ENCODE results near the gene CES4A. TPM values are rescaled to one million over a fixed set of nuclear protein-coding genes. Genes with fewer than 3 reads are reported as not detected.
A peak's percentile ranks its signal among the peaks of the same experiment; 100 is the strongest.
"Not testable (repeated sequence)": the region's sequence is repeated elsewhere in the genome, so short reads cannot be mapped to it uniquely, and the experiment has no call there.

The CES4A gene
- total RNA-seq, 1 donor from 2014 or later, result 13.3 TPM

- peaks cover 5% of the 10 kb centered on the region for H3K27me3 ChIP-seq
- no peaks in the 10 kb centered on the region for H3K9me3 ChIP-seq
- intact Hi-C loops (cut with DNase I), result no loop called here
- H3K27ac ChIP-seq, result no peak overlapping the region
- TF ChIP-seq CTCF (IDR thresholded peaks at IDR 0.05), result no peak
- H3K36me3 ChIP-seq, result peaks cover 48% of the 10 kb centered on the region
- no peak for ATAC-seq
- peaks cover 10% of the 10 kb centered on the region for H3K4me1 ChIP-seq
- no peak for DNase-seq
- no peak overlapping the region for H3K4me3 ChIP-seq
Observed at GRCh38 chr16:66944054-66944441, 44.3 kb upstream of the CES4A start.

GRCh38 chr16:66944971-66945370 is 43.4 kb upstream of the CES4A start:
- intact Hi-C loops (cut with DNase I); H3K4me3 ChIP-seq; H3K27ac ChIP-seq; H3K9me3 ChIP-seq; DNase-seq; ATAC-seq: not testable (repeated sequence)
- Histone ChIP-seq H3K4me1 (peaks cover 10% of the 10 kb centered on the region), H3K27me3 (peaks cover 12% of the 10 kb centered on the region), H3K36me3 (peaks cover 41% of the 10 kb centered on the region)

- no peak for ATAC-seq
- H3K27ac ChIP-seq, result no peak overlapping the region
- H3K9me3 ChIP-seq, result no peaks in the 10 kb centered on the region
- peaks cover 10% of the 10 kb centered on the region for H3K4me1 ChIP-seq
- intact Hi-C loops (cut with DNase I), result no loop called here
- H3K27me3 ChIP-seq, result peaks cover 17% of the 10 kb centered on the region
- peaks cover 32% of the 10 kb centered on the region for H3K36me3 ChIP-seq
- no peak for TF ChIP-seq CTCF (IDR thresholded peaks at IDR 0.05)
- no peak overlapping the region for H3K4me3 ChIP-seq
- no peak for DNase-seq
Observed at GRCh38 chr16:66945939-66946338, 42.5 kb upstream of the CES4A start.

GRCh38 chr16:66946541-66946940 is 41.8 kb upstream of the CES4A start:
- Histone ChIP-seq H3K4me3 (no peak overlapping the region), H3K4me1 (peaks cover 10% of the 10 kb centered on the region), H3K9me3 (no peaks in the 10 kb centered on the region), H3K27ac (no peak overlapping the region), H3K36me3 (peaks cover 26% of the 10 kb centered on the region), H3K27me3 (peaks cover 20% of the 10 kb centered on the region)
- DNase-seq, result no peak
- intact Hi-C loops (cut with DNase I), result no loop called here
- no peak for ATAC-seq
- TF ChIP-seq CTCF (IDR thresholded peaks at IDR 0.05), result no peak

- DNase-seq, result no peak
- no peak for TF ChIP-seq CTCF (IDR thresholded peaks at IDR 0.05)
- peaks cover 10% of the 10 kb centered on the region for H3K4me1 ChIP-seq
- no peak overlapping the region for H3K4me3 ChIP-seq
- H3K27ac ChIP-seq, result no peak overlapping the region
- H3K36me3 ChIP-seq, result peaks cover 22% of the 10 kb centered on the region
- H3K9me3 ChIP-seq, result no peaks in the 10 kb centered on the region
- H3K27me3 ChIP-seq, result peaks cover 20% of the 10 kb centered on the region
- intact Hi-C loops (cut with DNase I), result no loop called here
- ATAC-seq, result no peak
Observed at GRCh38 chr16:66946974-66947301, 41.5 kb upstream of the CES4A start.

- Histone ChIP-seq H3K4me3 (peak overlapping the region; percentile 58), H3K27me3 (peaks cover 20% of the 10 kb centered on the region), H3K27ac (no peak overlapping the region), H3K36me3 (peaks cover 17% of the 10 kb centered on the region), H3K4me1 (peaks cover 10% of the 10 kb centered on the region), H3K9me3 (no peaks in the 10 kb centered on the region)
- DNase-seq, result no peak
- TF ChIP-seq CTCF (IDR thresholded peaks at IDR 0.05), result peak; percentile 91
- intact Hi-C loops (cut with DNase I), result no loop called here
- peak; percentile 91 for ATAC-seq
Observed at GRCh38 chr16:66947302-66948065, 40.9 kb upstream of the CES4A start.
